Heart left ventricle (tissue), 16 donors: ENCODE measurements around the gene FGF19. TPM values are rescaled to one million over a fixed set of nuclear protein-coding genes. Genes with fewer than 3 reads are reported as not detected.

Source experiments
- ATAC-seq, 4 donors: fragments of 200-7000 bp; cut with Tn5 transposase; one replicate each; pipeline ENCODE4 v1.9.1; 2020 to 2022; ENCODE audit warnings: moderate library complexity in 4 of 4, mild to moderate bottlenecking in 3 of 4, moderate number of reproducible peaks in 1 of 4
- DNase-seq, 5 donors: peaks; one replicate each; pipeline ENCODE4 v3.0.0-alpha.2; 2020
- H3K27ac ChIP-seq, 12 donors: fragments of 200-600 bp; sonication (generic) in 4 of 12; one replicate each; pipeline versions ENCODE4 v1.5.0 to v1.8.0; 2016 to 2022; ENCODE audit warnings: mild to moderate bottlenecking in 2 of 12
- H3K27me3 ChIP-seq, 9 donors: fragments of 200-600 bp; sonication (generic) in 2 of 9; one replicate each; pipeline versions ENCODE4 v1.5.1 to v1.8.0; 2016 to 2022; ENCODE audit warnings: mild to moderate bottlenecking in 3 of 9
- H3K36me3 ChIP-seq, 9 donors: fragments of 200-600 bp; sonication (generic) in 2 of 9; one replicate each; pipeline versions ENCODE4 v1.5.0 to v1.8.0; 2018 to 2022; ENCODE audit warnings: mild to moderate bottlenecking in 2 of 9
- H3K4me1 ChIP-seq, 12 donors: fragments of 200-600 bp; sonication (generic) in 4 of 12; one replicate each; pipeline versions ENCODE4 v1.5.0 to v1.8.0; 2016 to 2022; ENCODE audit warnings: mild to moderate bottlenecking in 3 of 12
- H3K4me3 ChIP-seq, 12 donors: fragments of 200-600 bp; sonication (generic) in 4 of 12; one replicate each; pipeline versions ENCODE4 v1.5.0 to v1.8.0; 2017 to 2022; ENCODE audit warnings: mild to moderate bottlenecking in 9 of 12, moderate library complexity in 4 of 12
- H3K9me3 ChIP-seq, 12 donors: fragments of 200-600 bp; sonication (generic) in 4 of 12; one replicate each; pipeline versions ENCODE4 v1.5.0 to v1.8.0; 2016 to 2022; ENCODE audit warnings: mild to moderate bottlenecking in 1 of 12
- POLR2A ChIP-seq, 2 donors: fragments of 450-650 bp; IDR thresholded peaks; one replicate each; pipeline ENCODE4 v1.6.1; 2017; ENCODE audit warnings: antibody characterized with exemption in 2 of 2, mild to moderate bottlenecking in 2 of 2, moderate library complexity in 2 of 2
- WGBS, 4 donors: extraction: QIAGEN DNeasy Blood & Tissue Kit in 2 of 4; methylation state at CpG; one replicate each; pipeline versions ENCODE4 v1.1.5 to v1.1.7; 2013 to 2018; 5-methylcytosine and 5-hydroxymethylcytosine counted together
- intact Hi-C, 10 donors: fragments of 100-400 bp; cut with DNase I; formaldehyde crosslinking; loops; one replicate each; pipeline versions ENCODE4 v1.11.1 to v1.14.2; 2022
- polyA plus RNA-seq, 2 donors: library from polyadenylated mRNA; stranded (reverse); fragments of 200-250 nt; gene quantifications; one replicate each; pipeline ENCODE4 v1.2.3, GENCODE V29; 2013
- total RNA-seq, 9 donors: library from RNA; depleted of rRNA in 2 of 9; stranded (reverse); fragments of >200 nt in 2 of 9; fragmentation: NEBNext Ultra II Directional in 3 of 9; extraction: Animal tissue kit (Norgen Biotek cat#: 25700) in 3 of 9; gene quantifications; one replicate each; pipeline versions ENCODE4 v1.1.0 to v1.2.4, GENCODE V29; 2016 to 2023
- TF ChIP-seq, protein P1 (sequence below), 12 donors: fragments of 200-600 bp; sonication (generic) in 4 of 12; IDR thresholded peaks; one replicate each; pipeline versions ENCODE4 v1.5.0 to v1.8.0; 2018 to 2022; ENCODE audit warnings: antibody characterized with exemption in 12 of 12, mild to moderate bottlenecking in 5 of 12
- donor health status: ischemic (EF 13 %, LVEDD 7.1; RV severe dilation, severe dysfunction).
- donor health status: healthy with polysubstance abuse.
- donor health status: DM: no; HTN: yes; CAD: no.
- donor health status: DM: no; HTN: no; CAD: no.
- donor health status: ischemic (EF 25% LVEDD 6.9; RV normal size, moderate dysfunction).
- donor health status: ischemic (EF 25% LVEDD 5.7; RV mildly dilated, moderate dysfunction).
- donor health status: healthy.
- donor health status: DM: yes; HTN: yes; CAD: no.
- donor health status: ischemic (EF 35%, LVEDD 5.7; RV mildly dilated, moderate dysfunction).
- donor health status: nonischemic (EF 11% LVEDD 7.7; RV severe dilation, severe dysfunction).
- donor health status: DM: yes; HTN: yes; CAD: no.
- donor health status: PGD.
- donor health status: ischemic (EF 29% LVEDD 5.4; RV normal size, mild dysfunction).
- donor health status: nonischemic (EF 23%, LVEDD 6.1; RV moderate dilation, normal function).

The FGF19 gene
- total and polyA plus RNA-seq, 11 donors, result not detected

DNA sequence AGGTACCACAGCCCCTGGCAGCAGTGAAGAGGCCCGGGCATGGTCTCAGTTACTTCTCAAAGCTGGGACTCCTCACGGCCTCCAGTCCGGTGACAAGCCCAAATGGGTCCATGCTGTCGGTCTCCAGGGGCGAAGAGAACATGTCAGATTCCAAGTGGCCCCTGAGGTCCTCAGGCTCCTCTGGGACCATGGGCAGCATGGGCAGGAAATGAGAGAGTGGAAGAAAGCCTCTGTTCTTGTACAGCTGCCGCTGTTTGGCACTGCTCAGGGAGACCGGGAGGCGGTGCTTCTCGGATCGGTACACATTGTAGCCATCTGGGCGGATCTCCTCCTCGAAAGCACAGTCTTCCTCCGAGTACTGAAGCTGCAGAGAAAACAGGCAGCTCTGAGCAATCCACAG is 4.6 kb downstream of the FGF19 start:
- Histone ChIP-seq H3K36me3 (no peaks in the 10 kb centered on the region), H3K27me3 (peaks cover 26 to 76% (median 51%) of the 10 kb centered on the region in 9 donors), H3K27ac (no peak overlapping the region), H3K4me1 (peaks cover 0 to 32% (median 10%) of the 10 kb centered on the region in 12 donors), H3K4me3 (no peak overlapping the region), H3K9me3 (no peaks in the 10 kb centered on the region)
- ATAC-seq, result peak in 2 of 4 donors; percentile 42 to 46
- TF ChIP-seq, protein P1, sequence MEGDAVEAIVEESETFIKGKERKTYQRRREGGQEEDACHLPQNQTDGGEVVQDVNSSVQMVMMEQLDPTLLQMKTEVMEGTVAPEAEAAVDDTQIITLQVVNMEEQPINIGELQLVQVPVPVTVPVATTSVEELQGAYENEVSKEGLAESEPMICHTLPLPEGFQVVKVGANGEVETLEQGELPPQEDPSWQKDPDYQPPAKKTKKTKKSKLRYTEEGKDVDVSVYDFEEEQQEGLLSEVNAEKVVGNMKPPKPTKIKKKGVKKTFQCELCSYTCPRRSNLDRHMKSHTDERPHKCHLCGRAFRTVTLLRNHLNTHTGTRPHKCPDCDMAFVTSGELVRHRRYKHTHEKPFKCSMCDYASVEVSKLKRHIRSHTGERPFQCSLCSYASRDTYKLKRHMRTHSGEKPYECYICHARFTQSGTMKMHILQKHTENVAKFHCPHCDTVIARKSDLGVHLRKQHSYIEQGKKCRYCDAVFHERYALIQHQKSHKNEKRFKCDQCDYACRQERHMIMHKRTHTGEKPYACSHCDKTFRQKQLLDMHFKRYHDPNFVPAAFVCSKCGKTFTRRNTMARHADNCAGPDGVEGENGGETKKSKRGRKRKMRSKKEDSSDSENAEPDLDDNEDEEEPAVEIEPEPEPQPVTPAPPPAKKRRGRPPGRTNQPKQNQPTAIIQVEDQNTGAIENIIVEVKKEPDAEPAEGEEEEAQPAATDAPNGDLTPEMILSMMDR (IDR thresholded peaks at IDR 0.05), result no peak
- TF ChIP-seq POLR2A (IDR thresholded peaks at IDR 0.05), result no peak
- intact Hi-C loops, result no loop called here
- DNase-seq, result peak in 1 of 5 donors; percentile 55
- 52 to 69% (median 57%) methylated on average over 10 to 13 of the region's 13 CpGs for WGBS, 4 donors

DNA sequence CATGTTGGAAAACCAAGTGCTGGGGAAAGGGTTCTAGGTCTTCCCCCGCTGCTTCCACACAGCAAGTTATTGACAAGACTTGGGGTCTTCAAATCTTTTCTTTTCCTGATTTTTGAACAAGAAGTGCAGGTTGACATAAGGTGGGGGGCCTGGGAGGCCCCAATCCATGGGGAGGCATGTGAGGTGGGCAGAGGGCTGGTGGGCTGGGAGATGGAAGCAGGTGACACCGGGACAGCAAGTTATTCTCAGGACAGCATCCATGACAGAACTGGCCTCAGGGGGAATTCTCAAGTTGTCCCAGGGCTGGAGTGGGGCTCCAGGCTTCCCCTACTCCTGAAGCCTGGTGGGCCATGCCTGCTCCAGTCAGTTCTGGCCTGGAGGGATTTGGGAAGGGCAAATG is 5.5 kb downstream of the FGF19 start:
- H3K27me3 ChIP-seq, result peaks cover 18 to 75% (median 43%) of the 10 kb centered on the region in 9 donors
- intact Hi-C loops, result no loop called here
- no peak for TF ChIP-seq POLR2A (IDR thresholded peaks at IDR 0.05)
- TF ChIP-seq, protein P1 (IDR thresholded peaks at IDR 0.05), result no peak
- 92 to 97% (median 95%) methylated on average over 2 of the region's 2 CpGs for WGBS, 4 donors
- DNase-seq, result no peak
- no peak for ATAC-seq
- H3K4me1 ChIP-seq, result peaks cover 0 to 24% (median 6%) of the 10 kb centered on the region in 12 donors
- H3K27ac ChIP-seq, result no peak overlapping the region
- no peak overlapping the region for H3K4me3 ChIP-seq
- H3K36me3 ChIP-seq, result no peaks in the 10 kb centered on the region
- H3K9me3 ChIP-seq, result no peaks in the 10 kb centered on the region

DNA sequence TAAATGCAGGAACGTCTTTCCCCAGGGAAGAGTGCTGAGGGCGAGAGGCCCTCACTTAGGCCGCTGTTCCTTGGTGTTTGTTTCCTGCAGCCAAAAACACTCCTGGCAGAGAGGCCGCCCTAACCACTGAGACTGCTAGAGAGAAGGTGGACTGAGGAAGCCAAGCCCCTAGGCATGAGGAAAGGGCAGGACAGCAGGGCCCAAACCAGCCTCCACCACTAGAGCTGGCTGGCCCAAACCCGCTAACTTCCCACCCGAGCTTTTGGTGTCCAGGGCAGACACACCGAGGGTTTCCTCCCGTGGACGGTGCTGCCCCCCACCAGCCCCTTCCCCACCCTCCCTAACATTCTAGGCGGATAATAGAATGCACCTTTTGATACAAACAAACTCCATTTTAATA is 6.0 kb downstream of the FGF19 start:
- TF ChIP-seq, protein P1 (IDR thresholded peaks at IDR 0.05), result no peak
- no peak for TF ChIP-seq POLR2A (IDR thresholded peaks at IDR 0.05)
- peaks cover 13 to 70% (median 38%) of the 10 kb centered on the region in 9 donors for H3K27me3 ChIP-seq
- no peak for DNase-seq
- H3K4me3 ChIP-seq, result no peak overlapping the region
- H3K27ac ChIP-seq, result no peak overlapping the region
- peaks cover 0 to 19% (median 6%) of the 10 kb centered on the region in 12 donors for H3K4me1 ChIP-seq
- H3K36me3 ChIP-seq, result no peaks in the 10 kb centered on the region
- intact Hi-C loops, result no loop called here
- H3K9me3 ChIP-seq, result no peaks in the 10 kb centered on the region
- 86 to 92% (median 87%) methylated on average over 10 of the region's 10 CpGs for WGBS, 4 donors
- no peak for ATAC-seq

DNA sequence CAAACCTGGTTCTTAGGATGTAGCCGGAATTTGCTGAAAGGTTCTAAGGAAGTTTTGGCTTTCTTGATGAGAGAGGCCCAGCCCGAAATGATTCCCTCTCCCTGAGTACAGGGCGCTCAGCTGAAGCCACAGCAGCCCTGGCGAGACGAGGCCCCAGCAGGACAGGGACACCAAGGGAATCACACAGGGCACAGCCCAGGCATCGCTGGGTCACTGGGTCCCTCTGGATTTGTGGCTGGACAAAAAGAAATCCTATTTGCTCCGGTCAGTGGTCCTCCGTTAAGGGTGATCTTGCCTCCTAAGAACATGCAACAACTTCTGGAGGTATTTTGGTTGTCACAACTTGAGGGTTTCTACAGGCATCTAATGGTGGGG is 6.4 kb downstream of the FGF19 start:
- WGBS, 4 donors, result 92 to 96% (median 94%) methylated on average over 7 to 8 of the region's 8 CpGs

More for the DNA sequence above, 6.4 kb downstream of the FGF19 start:
- H3K27ac ChIP-seq, result no peak overlapping the region
- peaks cover 9 to 66% (median 34%) of the 10 kb centered on the region in 9 donors for H3K27me3 ChIP-seq
- DNase-seq (no peak), ATAC-seq (no peak)
- H3K36me3 ChIP-seq, result no peaks in the 10 kb centered on the region
- H3K4me1 ChIP-seq, result peaks cover 0 to 17% (median 6%) of the 10 kb centered on the region in 12 donors
- intact Hi-C loops, result no loop called here
- TF ChIP-seq, protein P1 (IDR thresholded peaks at IDR 0.05), result no peak
- no peak for TF ChIP-seq POLR2A (IDR thresholded peaks at IDR 0.05)
- H3K4me3 ChIP-seq, result no peak overlapping the region
- H3K9me3 ChIP-seq, result peaks cover 0 to 3% (median 0%) of the 10 kb centered on the region in 12 donors
